GM08714 (cell line): Measurements from ENCODE around the gene ZCCHC17.

Experiments used
- H3K4me3 ChIP-seq: fragments of 200-500 bp; sonication (Bioruptor generic); 2 replicates; pipeline ENCODE4 v1.5.1; 2014; ENCODE audit warnings: mild to moderate bottlenecking, low read length, inconsistent platforms
- ZNF274 ChIP-seq: IDR thresholded peaks from 2 replicates; pipeline ENCODE4 v1.6.1; 2012; ENCODE audit warnings: mild to moderate bottlenecking, low read depth, low read length

ZCCHC17 gene

DNA sequence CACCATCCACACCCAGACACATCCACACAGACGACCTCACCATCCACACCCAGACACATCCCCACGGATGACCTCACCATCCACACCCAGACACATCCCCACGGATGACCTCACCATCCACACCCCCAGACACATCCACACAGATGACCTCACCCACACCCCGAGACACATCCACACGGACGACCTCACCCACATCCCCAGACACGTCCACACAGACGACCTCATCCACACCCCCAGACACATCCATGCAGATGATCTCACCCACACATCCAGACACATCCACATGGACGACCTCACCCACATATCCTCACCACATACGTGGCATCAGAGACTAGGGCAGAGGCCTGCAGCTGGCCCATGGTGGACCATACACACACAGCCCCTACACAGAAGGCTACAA, 90.8 kb downstream of the ZCCHC17 start:
- no peak overlapping the region for H3K4me3 ChIP-seq
- TF ChIP-seq ZNF274 = no peak

DNA sequence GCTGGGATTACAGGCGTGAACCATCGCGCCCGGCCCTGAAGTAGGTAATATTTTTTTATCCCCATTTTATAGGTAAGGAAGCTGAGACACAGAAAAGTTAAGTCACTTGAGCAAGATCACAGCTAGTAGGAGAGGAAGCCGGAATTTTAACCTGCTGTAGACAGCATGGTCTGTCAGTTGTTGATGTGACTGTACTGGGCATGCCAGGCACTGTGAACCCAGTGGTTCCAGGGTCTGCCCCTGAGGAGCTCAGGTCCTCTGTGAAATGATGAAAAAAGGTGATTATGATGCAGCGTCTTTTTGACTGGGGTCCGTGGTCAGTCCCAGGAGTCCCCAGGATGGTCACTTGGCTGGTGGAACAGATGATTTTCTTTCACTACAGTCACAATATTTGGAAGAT, 92.8 kb downstream of the ZCCHC17 start:
- TF ChIP-seq ZNF274 = no peak
- H3K4me3 ChIP-seq = no peak overlapping the region

DNA sequence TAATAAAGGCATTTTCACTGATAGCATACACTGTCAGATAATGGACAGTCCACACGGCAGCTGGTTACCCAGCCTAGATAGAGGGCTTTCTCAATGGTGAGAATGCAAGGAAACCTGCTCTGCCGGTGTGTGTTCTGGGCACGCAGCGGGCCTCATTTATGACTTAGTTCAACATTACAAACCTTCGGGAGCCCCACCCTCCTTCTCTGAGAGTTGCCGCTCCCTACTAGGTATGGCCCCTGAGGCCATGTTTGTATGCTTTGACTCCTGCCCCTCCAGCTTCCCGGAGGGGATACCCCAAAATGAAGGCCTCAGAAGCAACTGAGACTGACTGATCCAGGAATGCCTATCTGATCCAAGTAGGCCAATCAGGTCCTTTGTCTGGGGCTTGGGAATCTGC, 93.2 kb downstream of the ZCCHC17 start:
- TF ChIP-seq ZNF274 = no peak
- no peak overlapping the region for H3K4me3 ChIP-seq

DNA sequence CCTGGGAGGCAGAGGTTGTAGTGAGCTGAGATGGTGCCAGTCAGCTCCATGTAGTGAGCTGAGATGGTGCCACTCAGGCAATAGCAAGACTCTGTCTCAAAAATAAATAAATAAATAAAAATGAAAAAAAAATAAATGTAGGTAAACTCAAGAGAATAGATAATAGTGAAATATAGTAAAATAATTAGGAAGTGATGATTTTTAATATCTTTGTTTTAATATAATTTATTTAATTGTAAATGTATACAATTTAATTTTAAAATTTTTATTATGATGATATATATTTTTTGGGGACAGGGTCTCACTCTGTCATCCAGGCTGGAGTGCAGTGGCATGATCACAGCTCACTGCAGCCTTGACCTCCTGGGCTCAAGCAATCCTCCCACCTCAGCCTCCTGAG, 96.6 kb downstream of the ZCCHC17 start:
- TF ChIP-seq ZNF274 = no peak
- no peak overlapping the region for H3K4me3 ChIP-seq

GRCh38 chr1:31394584-31395193, 97.9 kb downstream of the ZCCHC17 start:
- no peak for TF ChIP-seq ZNF274
- H3K4me3 ChIP-seq = peak overlapping the region; percentile 25; the same call in 1 of the 2 replicates

- TF ChIP-seq ZNF274 = no peak
Measured at GRCh38 chr1:31396633-31397351, 100.0 kb downstream of the ZCCHC17 start.

DNA sequence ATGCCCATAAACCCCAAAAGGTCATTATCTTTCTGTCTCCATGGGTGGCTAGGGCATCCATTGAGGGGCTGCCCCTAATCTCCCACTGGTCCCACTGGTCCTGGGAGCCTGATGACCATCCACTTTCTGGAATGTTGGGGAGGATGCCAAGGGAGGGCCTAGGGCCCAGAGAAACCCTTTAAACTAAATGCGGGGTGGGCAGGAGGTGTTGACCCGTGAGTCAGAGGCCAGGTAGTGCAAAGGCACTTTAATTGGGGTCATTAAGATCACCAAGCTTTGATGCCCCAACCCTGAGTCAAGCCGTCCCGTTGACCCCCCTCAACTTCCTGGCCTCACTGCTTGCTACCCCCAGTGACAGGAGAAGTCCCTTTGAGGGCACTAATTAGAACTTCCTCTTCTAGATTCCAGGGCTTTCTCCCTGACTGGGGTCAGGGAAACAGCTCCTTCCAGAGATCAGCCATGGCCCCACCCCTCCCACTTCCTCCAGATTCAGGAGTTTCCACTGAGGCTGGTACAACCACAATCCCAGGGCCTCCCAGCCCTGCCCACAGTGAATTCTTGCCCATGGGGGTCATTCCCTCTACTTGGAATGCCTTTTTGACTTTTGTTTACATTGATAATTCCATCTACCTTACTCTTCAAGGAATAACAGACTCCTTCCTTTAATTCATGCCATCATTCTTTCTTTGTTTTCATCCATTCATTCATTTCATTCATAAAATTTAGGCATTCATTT, 100.7 kb downstream of the ZCCHC17 start:
- no peak overlapping the region for H3K4me3 ChIP-seq
- TF ChIP-seq ZNF274 = no peak

More at GRCh38 chr1:31396633-31397351, 100.0 kb downstream of the ZCCHC17 start:
- no peak overlapping the region for H3K4me3 ChIP-seq

- TF ChIP-seq ZNF274 = no peak
- H3K4me3 ChIP-seq = no peak overlapping the region
Measured at GRCh38 chr1:31398246-31398645, 101.4 kb downstream of the ZCCHC17 start.

GRCh38 chr1:31399976-31400375, 103.1 kb downstream of the ZCCHC17 start:
- no peak for TF ChIP-seq ZNF274
- no peak overlapping the region for H3K4me3 ChIP-seq

- no peak overlapping the region for H3K4me3 ChIP-seq
- no peak for TF ChIP-seq ZNF274
Measured at GRCh38 chr1:31400393-31400792, 103.6 kb downstream of the ZCCHC17 start.

- H3K4me3 ChIP-seq = no peak overlapping the region
- TF ChIP-seq ZNF274 = no peak
Measured at GRCh38 chr1:31401241-31401640, 104.4 kb downstream of the ZCCHC17 start.

DNA sequence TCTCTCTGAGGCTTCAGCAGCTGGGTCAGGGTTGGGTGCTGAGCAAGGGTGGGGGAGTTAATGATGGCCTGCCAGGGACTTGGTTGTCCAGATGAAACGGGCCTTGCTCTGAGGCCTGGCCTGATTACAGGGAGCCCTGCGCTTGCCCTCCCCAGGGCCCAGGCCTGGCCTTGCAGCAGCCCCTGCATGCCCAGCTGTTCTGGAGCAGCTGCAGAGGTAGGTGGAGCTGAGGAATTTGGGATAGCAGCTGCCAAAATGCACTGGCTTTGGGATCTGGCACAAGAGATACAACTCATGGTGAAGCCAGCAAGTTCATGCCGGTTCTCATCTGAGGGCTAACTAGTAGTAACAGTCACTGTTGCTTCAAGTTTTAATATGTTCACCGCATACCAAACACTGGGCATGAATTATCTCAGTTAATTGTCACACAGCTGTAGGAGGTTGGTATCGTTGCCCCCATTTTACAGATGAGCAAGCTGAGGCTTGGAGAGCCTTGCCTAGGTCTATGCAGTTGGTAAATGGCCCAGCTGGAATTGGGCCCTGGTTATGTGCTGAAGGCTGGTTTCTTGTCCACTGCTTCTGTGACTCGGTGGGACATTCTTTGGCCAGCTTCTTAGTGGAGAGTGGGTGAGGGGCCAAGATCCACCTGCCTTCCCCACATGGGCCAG, 108.9 kb downstream of the ZCCHC17 start:
- H3K4me3 ChIP-seq = no peak overlapping the region
- no peak for TF ChIP-seq ZNF274

- H3K4me3 ChIP-seq = no peak overlapping the region
Measured at GRCh38 chr1:31407029-31407626, 110.3 kb downstream of the ZCCHC17 start.

GRCh38 chr1:31408788-31409318, 112.0 kb downstream of the ZCCHC17 start:
- no peak for TF ChIP-seq ZNF274
- no peak overlapping the region for H3K4me3 ChIP-seq

More at GRCh38 chr1:31407029-31407626, 110.3 kb downstream of the ZCCHC17 start:
- TF ChIP-seq ZNF274 = no peak
